GM12878 (cell line): ENCODE data around the gene LRRC3. TPM values are rescaled to one million over a fixed set of nuclear protein-coding genes. Genes with fewer than 3 reads are reported as not detected.

Source experiments
- ATAC-seq: fragments of 200-7000 bp; cut with Tn5 transposase; 3 replicates; pipeline ENCODE4 v1.9.1; 2020; ENCODE audit warnings: mild to moderate bottlenecking, moderate library complexity
- BruUV-seq: library from RNA; stranded (reverse); fragments of 400-500 nt; replicated peaks from 2 replicates; lab custom pipeline; 2021; lab: Mats Ljungman, UMichigan
- CTCF ChIA-PET: fragments of 300-600 bp; sonication (Branson Sonifier 250); formaldehyde crosslinking; extraction: SDS; loops from one replicate; lab custom pipeline; 2021; ENCODE audit warnings: inconsistent platforms; lab: Yijun Ruan, JAX
- POLR2A ChIA-PET: fragments of 350-600 bp; formaldehyde crosslinking; extraction: SDS; loops from one replicate; lab custom pipeline; 2021; ENCODE audit warnings: inconsistent platforms; lab: Charles Lee
- RAD21 ChIA-PET: fragments of 300-600 bp; sonication (Branson Sonifier 250); formaldehyde crosslinking; loops from one replicate; lab custom pipeline; 2023; ENCODE audit warnings: antibody characterized with exemption; ENCODE audit not compliant: unreplicated experiment; lab: Charles Lee
- SMC1A ChIA-PET: fragments of 300-600 bp; sonication (Branson Sonifier 250); formaldehyde crosslinking; loops from one replicate; lab custom pipeline; 2023; ENCODE audit not compliant: unreplicated experiment, uncharacterized antibody; lab: Charles Lee
- DNase-seq: peaks from one replicate; pipeline ENCODE4 v3.0.0-alpha.2; 2011; ENCODE audit warnings: low read depth, low spot score
- FAIRE-seq: peaks from 3 replicates; lab custom pipeline; 2011; peaks lifted over from hg19 to GRCh38; lab: Jason Lieb, UNC
- H2AFZ ChIP-seq: 2 replicates; pipeline ENCODE4 v1.6.0; 2011; ENCODE audit warnings: low read depth, low read length, control low read depth; ENCODE audit not compliant: control insufficient read depth
- H3K27ac ChIP-seq: 2 replicates; pipeline ENCODE4 v1.5.1; 2011; ENCODE audit warnings: control low read depth; ENCODE audit not compliant: control insufficient read depth, insufficient read depth
- H3K27me3 ChIP-seq, 2 experiments: replicated peaks in 1 of 2; 2 replicates each; pipeline versions ENCODE4 v1.6.0 to v1.6.1; 2011; ENCODE audit warnings: low read length in 1 of 2; ENCODE audit not compliant: control insufficient read depth in 2 of 2, insufficient read depth in 2 of 2
- H3K36me3 ChIP-seq, 2 experiments: 2 replicates each; pipeline ENCODE4 v1.5.1; 2011; ENCODE audit warnings: low read length in 1 of 2; ENCODE audit not compliant: control insufficient read depth in 2 of 2, insufficient read depth in 2 of 2
- H3K4me1 ChIP-seq: 2 replicates; pipeline ENCODE4 v1.6.1; 2011; ENCODE audit warnings: mild to moderate bottlenecking, low read length, moderate library complexity, mixed read lengths; ENCODE audit not compliant: control insufficient read depth, insufficient read depth
- H3K4me2 ChIP-seq: 2 replicates; pipeline ENCODE4 v1.6.0; 2011; ENCODE audit warnings: control low read depth; ENCODE audit not compliant: control insufficient read depth, insufficient read depth
- H3K4me3 ChIP-seq: fragments of 200-600 bp; sonication (generic); 2 replicates; pipeline ENCODE4 v1.5.1; 2016
- H3K79me2 ChIP-seq: 2 replicates; pipeline ENCODE4 v1.6.0; 2011; ENCODE audit warnings: low read length; ENCODE audit not compliant: control insufficient read depth, insufficient read depth
- H3K9ac ChIP-seq: 2 replicates; pipeline ENCODE4 v1.8.0; 2011; ENCODE audit warnings: low read length, control low read depth, mixed read lengths; ENCODE audit not compliant: control insufficient read depth, insufficient read depth
- H3K9me3 ChIP-seq: replicated peaks from 3 replicates; pipeline ENCODE4 v1.5.1; 2011; ENCODE audit warnings: mild to moderate bottlenecking, low read length; ENCODE audit not compliant: control insufficient read depth, insufficient read depth
- H4K20me1 ChIP-seq: 2 replicates; pipeline ENCODE4 v1.6.0; 2011; ENCODE audit not compliant: control insufficient read depth, insufficient read depth
- ASH2L ChIP-seq: fragments of 300-600, 200-600 bp; sonication (generic); IDR thresholded peaks from 2 replicates; pipeline ENCODE4 v1.6.1; 2017; ENCODE audit warnings: low read depth, mild to moderate bottlenecking, borderline replicate concordance
- BMI1 ChIP-seq: fragments of 450-650 bp; IDR thresholded peaks from 2 replicates; pipeline ENCODE4 v1.6.1; 2016; ENCODE audit warnings: mild to moderate bottlenecking, moderate library complexity, borderline replicate concordance
- CREB1 ChIP-seq: IDR thresholded peaks from 2 replicates; pipeline ENCODE4 v1.6.1; 2012; ENCODE audit warnings: low read depth, mild to moderate bottlenecking, inconsistent platforms
- FOS ChIP-seq: IDR thresholded peaks from 3 replicates; pipeline ENCODE4 v1.6.1; 2011; ENCODE audit warnings: borderline replicate concordance; ENCODE audit not compliant: insufficient read length; ENCODE audit errors: extremely low read depth
- JUND ChIP-seq: IDR thresholded peaks from 2 replicates; pipeline ENCODE4 v1.6.1; 2012; ENCODE audit warnings: low read depth, mild to moderate bottlenecking, low read length, improper control_type of control experiment, moderate library complexity
- MTA2 ChIP-seq: fragments of 450-650 bp; IDR thresholded peaks from 2 replicates; pipeline ENCODE4 v1.6.1; 2016; ENCODE audit warnings: low read depth, mild to moderate bottlenecking, moderate library complexity
- MYC ChIP-seq: IDR thresholded peaks from 2 replicates; pipeline ENCODE4 v1.6.1; 2011; ENCODE audit warnings: mild to moderate bottlenecking, low read length, moderate library complexity, inconsistent platforms; ENCODE audit not compliant: insufficient read depth, insufficient replicate concordance, insufficient read length, severe bottlenecking
- NR2C2 ChIP-seq: IDR thresholded peaks from 2 replicates; pipeline ENCODE4 v1.6.1; 2011; ENCODE audit warnings: borderline replicate concordance, low read depth; ENCODE audit not compliant: control insufficient read depth, insufficient read length
- NR2F1 ChIP-seq: fragments of 450-650 bp; conservative IDR thresholded peaks from 2 replicates; pipeline ENCODE4 v1.6.1; 2017; ENCODE audit warnings: mild to moderate bottlenecking
- PAX5 ChIP-seq: IDR thresholded peaks from 2 replicates; pipeline ENCODE4 v1.6.1; 2011; ENCODE audit warnings: low read depth, low read length, borderline replicate concordance
- SP1 ChIP-seq: IDR thresholded peaks from one replicate; pipeline ENCODE4 v1.6.1; 2011; ENCODE audit warnings: low read depth, low read length
- TCF3 ChIP-seq: IDR thresholded peaks from 2 replicates; pipeline ENCODE4 v1.6.1; 2012; ENCODE audit warnings: low read depth, mild to moderate bottlenecking, low read length, borderline replicate concordance; ENCODE audit not compliant: insufficient read depth
- TCF7 ChIP-seq: IDR thresholded peaks from 2 replicates; pipeline ENCODE4 v1.6.1; 2014; ENCODE audit warnings: antibody characterized with exemption, borderline replicate concordance
- WGBS: methylation state at CpG from one replicate; pipeline ENCODE4 v1.1.6; 2016; ENCODE audit warnings: low lambda C conversion rate; ENCODE audit not compliant: insufficient replicate concordance, insufficient coverage; ENCODE audit errors: missing lambda C conversion rate; 5-methylcytosine and 5-hydroxymethylcytosine counted together
- in situ Hi-C: fragments of 300-500 bp; cut with MboI; formaldehyde crosslinking; loops from 9 replicates; pipeline ENCODE4 v1.14.3; 2018; ENCODE audit warnings: mixed read lengths
- intact Hi-C: fragments of 100-400 bp; cut with micrococcal nuclease; formaldehyde crosslinking; loops from one replicate; pipeline ENCODE4 v1.14.2; 2022; ENCODE audit not compliant: unreplicated experiment
- polyA plus RNA-seq, 11 experiments: library from polyadenylated mRNA; depleted of rRNA in 4 of 11; unstranded in 6 of 11; stranded (reverse) in 5 of 11; fragments of >200 nt; fragmentation: Nextera tagmentation in 4 of 11; fragmentation: Illumina TruSeq in 1 of 11; extraction: Ambion mirVana in 4 of 11; extraction: Trizol in 1 of 11; gene quantifications; 1 replicate in 1 of 11; 2 replicates in 10 of 11; pipeline versions ENCODE4 v1.2.1 to v1.2.3, GENCODE V29; 2011 to 2016; ENCODE audit warnings: inconsistent platforms in 2 of 11, missing spikeins in 2 of 11, low read depth in 1 of 11
- total RNA-seq, 4 experiments: library from RNA; depleted of rRNA in 3 of 4; stranded (reverse); fragments of >200 nt in 3 of 4; fragmentation: Illumina TruSeq in 1 of 4; extraction: Trizol in 1 of 4; gene quantifications; 2 replicates each; pipeline versions ENCODE4 v1.2.1 to v1.2.3, GENCODE V29; 2013 to 2021
- TF ChIP-seq, protein P1 (sequence below): fragments of 450-650 bp; formaldehyde crosslinking; IDR thresholded peaks from 2 replicates; pipeline ENCODE4 v1.4.0; 2022; ENCODE audit warnings: mild to moderate bottlenecking, moderate library complexity
- TF ChIP-seq, protein P2 (sequence below): IDR thresholded peaks from 2 replicates; pipeline ENCODE4 v1.6.1; 2012; ENCODE audit warnings: low read length, inconsistent platforms

LRRC3 gene
- total and polyA plus RNA-seq, 10 of the 15 experiments (the other 5 are each of a cell fraction or from before 2014, with no cell fraction given) = 0.02 to 0.31 (median 0.09) TPM; not detected in 1

DNA sequence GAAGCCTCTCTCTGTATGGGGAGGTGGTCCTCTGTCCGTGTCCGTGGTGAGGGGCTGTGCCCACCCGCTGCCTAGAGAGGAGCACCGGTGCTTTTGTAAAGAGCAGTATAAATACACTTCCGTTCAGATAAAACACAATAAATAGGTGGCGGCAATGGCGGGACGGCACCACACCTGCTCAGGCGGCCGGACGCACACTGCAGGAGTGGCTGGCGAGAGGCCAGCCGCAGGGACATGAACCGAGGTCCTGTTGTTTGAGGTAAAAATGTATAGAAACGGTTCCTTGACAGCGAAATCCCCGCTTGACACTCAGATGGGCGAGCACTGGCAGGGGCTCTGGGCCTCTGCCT lies 43.9 kb downstream of the LRRC3 start:
- in situ Hi-C loops (no loop called here), intact Hi-C loops (no loop called here)
- no peaks in the 10 kb centered on the region; a peak in 1 of 4 replicates for H3K27me3 ChIP-seq
- ChIA-PET CTCF (no interaction called here), RAD21 (no interaction called here), SMC1A (no interaction called here), POLR2A (no interaction called here)
- 55% methylated on average over 18 of the region's 18 CpGs for WGBS
- no peak overlapping the region for H3K27ac ChIP-seq
- FAIRE-seq = no peak
- H3K4me2 ChIP-seq = no peak overlapping the region
- H4K20me1 ChIP-seq = no peaks in the 10 kb centered on the region
- no peaks in the 10 kb centered on the region; the same call in 2 of the 3 replicates for H3K9me3 ChIP-seq
- no peak overlapping the region for H3K9ac ChIP-seq
- no peak overlapping the region for H2AFZ ChIP-seq
- TF ChIP-seq TCF3 (no peak), MTA2 (no peak), TCF7 (no peak)
- H3K79me2 ChIP-seq = no peaks in the 10 kb centered on the region
- no TSS peak for BruUV-seq
- ATAC-seq = no peak
- H3K4me1 ChIP-seq = no peaks in the 10 kb centered on the region
- no peak overlapping the region for H3K4me3 ChIP-seq
- no peak for DNase-seq
- no peaks in the 10 kb centered on the region for H3K36me3 ChIP-seq

DNA sequence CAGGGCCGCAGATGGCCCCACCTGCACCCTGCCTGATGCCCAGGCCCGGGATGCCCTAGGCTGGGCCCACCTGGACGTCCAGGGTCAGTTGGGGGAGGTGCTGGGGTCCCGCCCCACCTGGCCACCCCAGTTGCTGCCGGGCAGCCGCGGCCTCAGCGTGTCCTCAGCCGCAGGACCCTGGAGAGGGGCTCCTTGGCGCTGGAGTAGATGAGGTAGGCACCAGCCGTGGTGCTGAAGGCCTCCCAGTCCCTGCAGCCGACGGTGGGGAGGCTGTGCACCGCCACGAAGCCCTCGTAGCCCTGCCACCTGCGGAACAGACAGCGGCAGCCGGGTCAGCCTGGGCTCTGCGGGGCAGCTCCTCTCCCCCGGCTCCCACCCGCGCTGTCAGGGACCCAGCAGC lies 44.3 kb downstream of the LRRC3 start:
- Histone ChIP-seq H3K4me2 (no peak overlapping the region), H3K9me3 (no peaks in the 10 kb centered on the region; the same call in 2 of the 3 replicates), H3K27me3 (no peaks in the 10 kb centered on the region; a peak in 1 of 4 replicates), H3K79me2 (no peaks in the 10 kb centered on the region), H2AFZ (no peak overlapping the region), H3K9ac (no peak overlapping the region), H4K20me1 (no peaks in the 10 kb centered on the region), H3K4me3 (no peak overlapping the region), H3K4me1 (no peaks in the 10 kb centered on the region), H3K36me3 (no peaks in the 10 kb centered on the region), H3K27ac (no peak overlapping the region)
- CTCF ChIA-PET = no interaction called here
- WGBS = 57% methylated on average over 23 of the region's 23 CpGs
- FAIRE-seq (no peak), ATAC-seq (no peak), DNase-seq (no peak)
- BruUV-seq = no TSS peak
- in situ Hi-C loops = no loop called here
- RAD21 ChIA-PET = no interaction called here
- intact Hi-C loops = no loop called here
- POLR2A ChIA-PET = no interaction called here
- SMC1A ChIA-PET = no interaction called here
- no peak for TF ChIP-seq ASH2L
- TF ChIP-seq MYC = no peak
- no peak for TF ChIP-seq SP1
- TF ChIP-seq, protein P1, sequence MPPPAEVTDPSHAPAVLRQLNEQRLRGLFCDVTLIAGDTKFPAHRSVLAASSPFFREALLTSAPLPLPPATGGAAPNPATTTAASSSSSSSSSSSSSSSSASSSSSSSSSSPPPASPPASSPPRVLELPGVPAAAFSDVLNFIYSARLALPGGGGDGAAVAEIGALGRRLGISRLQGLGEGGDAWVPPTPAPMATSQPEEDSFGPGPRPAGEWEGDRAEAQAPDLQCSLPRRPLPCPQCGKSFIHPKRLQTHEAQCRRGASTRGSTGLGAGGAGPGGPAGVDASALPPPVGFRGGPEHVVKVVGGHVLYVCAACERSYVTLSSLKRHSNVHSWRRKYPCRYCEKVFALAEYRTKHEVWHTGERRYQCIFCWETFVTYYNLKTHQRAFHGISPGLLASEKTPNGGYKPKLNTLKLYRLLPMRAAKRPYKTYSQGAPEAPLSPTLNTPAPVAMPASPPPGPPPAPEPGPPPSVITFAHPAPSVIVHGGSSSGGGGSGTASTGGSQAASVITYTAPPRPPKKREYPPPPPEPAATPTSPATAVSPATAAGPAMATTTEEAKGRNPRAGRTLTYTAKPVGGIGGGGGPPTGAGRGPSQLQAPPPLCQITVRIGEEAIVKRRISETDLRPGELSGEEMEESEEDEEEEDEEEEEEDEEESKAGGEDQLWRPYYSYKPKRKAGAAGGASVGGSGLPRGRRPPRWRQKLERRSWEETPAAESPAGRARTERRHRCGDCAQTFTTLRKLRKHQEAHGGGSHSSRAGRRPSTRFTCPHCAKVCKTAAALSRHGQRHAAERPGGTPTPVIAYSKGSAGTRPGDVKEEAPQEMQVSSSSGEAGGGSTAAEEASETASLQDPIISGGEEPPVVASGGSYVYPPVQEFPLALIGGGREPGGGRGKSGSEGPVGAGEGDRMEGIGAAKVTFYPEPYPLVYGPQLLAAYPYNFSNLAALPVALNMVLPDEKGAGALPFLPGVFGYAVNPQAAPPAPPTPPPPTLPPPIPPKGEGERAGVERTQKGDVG = no peak
- no peak for TF ChIP-seq NR2C2
- TF ChIP-seq, protein P2, sequence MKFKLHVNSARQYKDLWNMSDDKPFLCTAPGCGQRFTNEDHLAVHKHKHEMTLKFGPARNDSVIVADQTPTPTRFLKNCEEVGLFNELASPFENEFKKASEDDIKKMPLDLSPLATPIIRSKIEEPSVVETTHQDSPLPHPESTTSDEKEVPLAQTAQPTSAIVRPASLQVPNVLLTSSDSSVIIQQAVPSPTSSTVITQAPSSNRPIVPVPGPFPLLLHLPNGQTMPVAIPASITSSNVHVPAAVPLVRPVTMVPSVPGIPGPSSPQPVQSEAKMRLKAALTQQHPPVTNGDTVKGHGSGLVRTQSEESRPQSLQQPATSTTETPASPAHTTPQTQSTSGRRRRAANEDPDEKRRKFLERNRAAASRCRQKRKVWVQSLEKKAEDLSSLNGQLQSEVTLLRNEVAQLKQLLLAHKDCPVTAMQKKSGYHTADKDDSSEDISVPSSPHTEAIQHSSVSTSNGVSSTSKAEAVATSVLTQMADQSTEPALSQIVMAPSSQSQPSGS = no peak
- TF ChIP-seq PAX5 = no peak
- TF ChIP-seq JUND = no peak
- no peak for TF ChIP-seq FOS
- TF ChIP-seq CREB1 = no peak
- TF ChIP-seq NR2F1 = no peak
- no peak for TF ChIP-seq BMI1
